KMS-11 (cell line): ENCODE results near the gene GLT1D1.

Source experiments
- H2AFZ ChIP-seq: fragments of 200-600 bp; sonication (generic); 2 replicates; pipeline ENCODE4 v1.6.1; 2016; ENCODE audit warnings: antibody characterized with exemption, mixed run types, low read depth
- H3K27ac ChIP-seq: fragments of 200-600 bp; sonication (generic); 2 replicates; pipeline ENCODE4 v1.6.1; 2016; ENCODE audit warnings: mild to moderate bottlenecking, mixed run types
- H3K27me3 ChIP-seq: fragments of 200-600 bp; sonication (generic); 2 replicates; pipeline ENCODE4 v1.6.1; 2017; ENCODE audit warnings: mild to moderate bottlenecking, low read depth, mixed run types, moderate library complexity; ENCODE audit not compliant: insufficient read depth
- H3K36me3 ChIP-seq: fragments of 200-600 bp; sonication (generic); 2 replicates; pipeline ENCODE4 v1.6.1; 2017; ENCODE audit warnings: mild to moderate bottlenecking, mixed run types; ENCODE audit not compliant: insufficient read depth
- H3K4me1 ChIP-seq: fragments of 200-600 bp; sonication (generic); 2 replicates; pipeline ENCODE4 v1.6.1; 2016; ENCODE audit warnings: mild to moderate bottlenecking, low read depth, mixed run types; ENCODE audit not compliant: poor library complexity, severe bottlenecking
- H3K4me2 ChIP-seq: fragments of 200-600 bp; sonication (generic); 2 replicates; pipeline ENCODE4 v1.7.0; 2016; ENCODE audit warnings: mild to moderate bottlenecking, mixed run types
- H3K4me3 ChIP-seq: fragments of 200-600 bp; sonication (generic); IDR thresholded peaks from 2 replicates; pipeline ENCODE4 v1.6.1; 2017; ENCODE audit warnings: low read depth, low read length, mixed read lengths; ENCODE audit not compliant: insufficient read depth
- H3K79me2 ChIP-seq: fragments of 200-600 bp; sonication (generic); 2 replicates; pipeline ENCODE4 v1.6.1; 2016; ENCODE audit warnings: low read depth, mixed run types; ENCODE audit not compliant: insufficient read depth
- H3K9ac ChIP-seq: fragments of 200-600 bp; sonication (generic); 2 replicates; pipeline ENCODE4 v1.6.1; 2016; ENCODE audit warnings: mild to moderate bottlenecking, mixed run types
- H4K20me1 ChIP-seq: fragments of 200-600 bp; sonication (generic); 2 replicates; pipeline ENCODE4 v1.6.1; 2016; ENCODE audit warnings: mild to moderate bottlenecking, mixed run types; ENCODE audit not compliant: insufficient read depth
- CTCF ChIP-seq: fragments of 200-600 bp; sonication (generic); conservative IDR thresholded peaks from 2 replicates; pipeline ENCODE4 v1.6.1; 2017; ENCODE audit warnings: low read depth, mild to moderate bottlenecking, antibody characterized with exemption, low read length, moderate library complexity, mixed read lengths

GLT1D1 gene

GRCh38 chr12:128930606-128931005 is 77.3 kb downstream of the GLT1D1 start:
- no peaks in the 10 kb centered on the region for H3K36me3 ChIP-seq
- H3K27ac ChIP-seq: no peak overlapping the region
- no peaks in the 10 kb centered on the region for H4K20me1 ChIP-seq
- TF ChIP-seq CTCF: no peak
- no peaks in the 10 kb centered on the region for H3K79me2 ChIP-seq
- no peaks in the 10 kb centered on the region for H3K27me3 ChIP-seq
- H3K4me3 ChIP-seq: no peak overlapping the region
- no peaks in the 10 kb centered on the region for H3K4me1 ChIP-seq
- H2AFZ ChIP-seq: no peak overlapping the region
- no peak overlapping the region for H3K4me2 ChIP-seq
- H3K9ac ChIP-seq: no peak overlapping the region

- no peak overlapping the region for H3K4me3 ChIP-seq
- no peaks in the 10 kb centered on the region for H3K4me1 ChIP-seq
- no peak overlapping the region for H3K9ac ChIP-seq
- no peaks in the 10 kb centered on the region for H4K20me1 ChIP-seq
- no peak overlapping the region for H3K27ac ChIP-seq
- no peaks in the 10 kb centered on the region for H3K27me3 ChIP-seq
- no peak overlapping the region for H2AFZ ChIP-seq
- no peak overlapping the region for H3K4me2 ChIP-seq
- no peak for TF ChIP-seq CTCF
- no peaks in the 10 kb centered on the region for H3K79me2 ChIP-seq
- no peaks in the 10 kb centered on the region for H3K36me3 ChIP-seq
Observed at GRCh38 chr12:128932521-128932920, 79.2 kb downstream of the GLT1D1 start.

GRCh38 chr12:128933039-128933438 is 79.8 kb downstream of the GLT1D1 start:
- Histone ChIP-seq H3K9ac (no peak overlapping the region), H3K36me3 (no peaks in the 10 kb centered on the region), H3K79me2 (no peaks in the 10 kb centered on the region), H3K4me2 (no peak overlapping the region), H4K20me1 (no peaks in the 10 kb centered on the region), H3K27ac (no peak overlapping the region), H3K27me3 (no peaks in the 10 kb centered on the region), H3K4me1 (no peaks in the 10 kb centered on the region), H3K4me3 (no peak overlapping the region), H2AFZ (no peak overlapping the region)
- no peak for TF ChIP-seq CTCF

GRCh38 chr12:128933926-128934325 is 80.6 kb downstream of the GLT1D1 start:
- no peak for TF ChIP-seq CTCF
- Histone ChIP-seq H3K4me3 (no peak overlapping the region), H4K20me1 (no peaks in the 10 kb centered on the region), H3K27me3 (no peaks in the 10 kb centered on the region), H3K9ac (no peak overlapping the region), H3K79me2 (no peaks in the 10 kb centered on the region), H3K4me1 (no peaks in the 10 kb centered on the region), H3K4me2 (no peak overlapping the region), H3K27ac (no peak overlapping the region), H2AFZ (no peak overlapping the region), H3K36me3 (no peaks in the 10 kb centered on the region)
